K562 (cell line): Measurements from ENCODE around the gene CDH3. TPM values are rescaled to one million over a fixed set of nuclear protein-coding genes. Genes with fewer than 3 reads are reported as not detected.

Experiments used
- ATAC-seq: fragments of 200-7000 bp; cut with Tn5 transposase; 3 replicates; pipeline ENCODE4 v1.9.1; 2020; ENCODE audit warnings: moderate library complexity
- BruUV-seq: library from RNA; stranded (reverse); fragments of 400-500 nt; replicated peaks from 2 replicates; lab custom pipeline; 2021; lab: Mats Ljungman, UMichigan
- CTCF ChIA-PET: fragments of 300-600 bp; formaldehyde crosslinking; extraction: SDS; loops from one replicate; lab custom pipeline; 2021; ENCODE audit warnings: low intra/inter-chr PET ratio; lab: Yijun Ruan, JAX
- POLR2A ChIA-PET: fragments of 300-600, 350-650 bp; sonication (Branson Sonifier 250); formaldehyde crosslinking; extraction: SDS; loops from one replicate; lab custom pipeline; 2021; ENCODE audit warnings: antibody characterized with exemption, inconsistent platforms; lab: Yijun Ruan, JAX
- DNase-seq, 4 experiments: peaks; one replicate each; pipeline versions ENCODE4 v3.0.0 to v3.0.0-alpha.2; 2011 to 2018; ENCODE audit warnings: low spot score in 3 of 4, mixed read lengths in 3 of 4; ENCODE audit errors: extremely low read depth in 1 of 4
- FAIRE-seq: peaks from 2 replicates; lab custom pipeline; 2011; peaks lifted over from hg19 to GRCh38; lab: Jason Lieb, UNC
- H2AFZ ChIP-seq: 2 replicates; pipeline ENCODE4 v1.6.0; 2011; ENCODE audit warnings: low read depth, low read length, control low read depth, inconsistent platforms
- H3K27ac ChIP-seq: fragments of 200-600 bp; 3 replicates; pipeline ENCODE4 v1.8.0; 2011; ENCODE audit warnings: low read depth, mild to moderate bottlenecking, control low read depth, inconsistent platforms, low read length, moderate library complexity, mixed read lengths; ENCODE audit errors: extremely low read depth
- H3K27me3 ChIP-seq, 2 experiments: fragments of 300-600 bp in 1 of 2; 2 replicates in 1 of 2; 3 replicates in 1 of 2; pipeline versions ENCODE4 v1.6.0 to v1.8.0; 2011; ENCODE audit warnings: inconsistent platforms in 2 of 2, low read length in 2 of 2, mild to moderate bottlenecking in 1 of 2, mixed read lengths in 1 of 2, moderate library complexity in 1 of 2; ENCODE audit not compliant: control insufficient read depth in 2 of 2, insufficient read depth in 2 of 2
- H3K36me3 ChIP-seq: fragments of 300-600 bp; 3 replicates; pipeline ENCODE4 v1.8.0; 2011; ENCODE audit warnings: mild to moderate bottlenecking, low read length, inconsistent platforms; ENCODE audit not compliant: control insufficient read depth, insufficient read depth
- H3K4me1 ChIP-seq, 2 experiments: fragments of 200-600 bp in 1 of 2; replicated peaks in 1 of 2; 2 replicates in 1 of 2; 3 replicates in 1 of 2; pipeline versions ENCODE4 v1.5.1 to v1.8.0; 2011; ENCODE audit warnings: inconsistent platforms in 2 of 2, low read length in 2 of 2, mild to moderate bottlenecking in 1 of 2, mixed read lengths in 1 of 2, moderate library complexity in 1 of 2; ENCODE audit not compliant: control insufficient read depth in 2 of 2, insufficient read depth in 2 of 2
- H3K4me2 ChIP-seq: 2 replicates; pipeline ENCODE4 v1.6.1; 2011; ENCODE audit warnings: low read length, control low read depth, inconsistent platforms, mixed read lengths; ENCODE audit not compliant: insufficient read depth
- H3K4me3 ChIP-seq: fragments of 200-600 bp; sonication (generic), shearing (Covaris generic); 2 replicates; pipeline ENCODE4 v1.5.1; 2016; ENCODE audit warnings: control low read depth, inconsistent platforms
- H3K79me2 ChIP-seq: fragments of 200-600 bp; 3 replicates; pipeline ENCODE4 v1.8.0; 2011; ENCODE audit warnings: low read length, inconsistent platforms; ENCODE audit not compliant: control insufficient read depth, insufficient read depth
- H3K9ac ChIP-seq, 2 experiments: 2 replicates each; pipeline versions ENCODE4 v1.6.0 to v1.6.1; 2011; ENCODE audit warnings: low read depth in 2 of 2, low read length in 2 of 2, control low read depth in 1 of 2, inconsistent platforms in 1 of 2, mild to moderate bottlenecking in 1 of 2, mixed read lengths in 1 of 2; ENCODE audit not compliant: insufficient read depth in 1 of 2
- H3K9me1 ChIP-seq: one replicate; pipeline ENCODE4 v1.6.0; 2011; ENCODE audit warnings: inconsistent platforms, mild to moderate bottlenecking, low read length, moderate library complexity; ENCODE audit not compliant: control insufficient read depth, insufficient read depth
- H3K9me3 ChIP-seq: replicated peaks from 2 replicates; pipeline ENCODE4 v1.5.1; 2011; ENCODE audit warnings: low read depth, low read length, inconsistent platforms; ENCODE audit not compliant: control insufficient read depth, insufficient read depth
- H4K20me1 ChIP-seq: replicated peaks from 2 replicates; pipeline ENCODE4 v1.6.1; 2011; ENCODE audit warnings: low read length, inconsistent platforms, mixed read lengths; ENCODE audit not compliant: control insufficient read depth, insufficient read depth
- CAMTA2 ChIP-seq: fragments of 250-450 bp; sonication (Bioruptor Pico); conservative IDR thresholded peaks from 2 replicates; pipeline ENCODE4 v1.5.1; 2022
- CEBPB ChIP-seq: fragments of 450-650 bp; IDR thresholded peaks from 2 replicates; pipeline ENCODE4 v1.6.1; 2016; ENCODE audit warnings: missing genetic modification characterization, missing compliant biosample characterization
- ELF4 ChIP-seq: fragments of 450-650 bp; formaldehyde crosslinking; IDR thresholded peaks from 2 replicates; pipeline ENCODE4 v1.4.0; 2022; ENCODE audit warnings: missing genetic modification characterization
- MLLT1 ChIP-seq, 2 experiments: fragments of 450-650 bp; IDR thresholded peaks; 2 replicates each; pipeline ENCODE4 v1.6.1; 2016
- RBM15 ChIP-seq: fragments of 200-400 bp; formaldehyde crosslinking; IDR thresholded peaks from 2 replicates; pipeline ENCODE4 v1.6.1; 2018; ENCODE audit warnings: mild to moderate bottlenecking, low read length, moderate library complexity; ENCODE audit not compliant: insufficient read depth
- RBM25 ChIP-seq: fragments of 200-400 bp; formaldehyde crosslinking; IDR thresholded peaks from 2 replicates; pipeline ENCODE4 v1.6.1; 2018; ENCODE audit warnings: low read length, low read depth, moderate library complexity; ENCODE audit not compliant: severe bottlenecking
- TARDBP ChIP-seq: fragments of 450-650 bp; IDR thresholded peaks from 2 replicates; pipeline ENCODE4 v1.6.1; 2016
- TCF7 ChIP-seq: sonication (generic); IDR thresholded peaks from 2 replicates; pipeline ENCODE4 v1.6.1; 2016; ENCODE audit warnings: antibody characterized with exemption, borderline replicate concordance
- ZBTB34 ChIP-seq: fragments of 250-450 bp; sonication (Bioruptor Pico); IDR thresholded peaks from 2 replicates; pipeline ENCODE4 v1.8.0; 2021; ENCODE audit warnings: mild to moderate bottlenecking, moderate library complexity
- ZNF12 ChIP-seq: sonication (generic); formaldehyde crosslinking; IDR thresholded peaks from 2 replicates; pipeline ENCODE4 v1.4.0; 2020; ENCODE audit warnings: mild to moderate bottlenecking, missing genetic modification reagents
- ZNF511 ChIP-seq: sonication (generic); formaldehyde crosslinking; IDR thresholded peaks from 2 replicates; pipeline ENCODE4 v1.8.0; 2022; ENCODE audit warnings: mild to moderate bottlenecking, missing genetic modification reagents
- ZNF655 ChIP-seq: fragments of 250-450 bp; sonication (Bioruptor Pico); IDR thresholded peaks from 2 replicates; pipeline ENCODE4 v1.5.0; 2021
- ZNF77 ChIP-seq: fragments of 250-450 bp; sonication (Bioruptor Pico); IDR thresholded peaks from 2 replicates; pipeline ENCODE4 v1.5.0; 2020
- WGBS: fragments of 100-300 bp; shearing (Covaris generic); methylation state at CpG from one replicate; pipeline ENCODE4 v1.1.6; 2016; ENCODE audit warnings: low coverage, mixed read lengths; ENCODE audit not compliant: insufficient coverage; ENCODE audit errors: missing lambda C conversion rate; 5-methylcytosine and 5-hydroxymethylcytosine counted together
- in situ Hi-C: fragments of 300-500 bp; cut with MboI; formaldehyde crosslinking; loops from 4 replicates; pipeline ENCODE4 v1.15.0; 2018; ENCODE audit warnings: inconsistent platforms, mixed read lengths
- intact Hi-C: fragments of 100-400 bp; cut with micrococcal nuclease; formaldehyde crosslinking; loops from 2 replicates; pipeline ENCODE4 v1.14.2; 2022
- polyA plus RNA-seq, 8 experiments: library from polyadenylated mRNA; depleted of rRNA in 4 of 8; stranded (reverse) in 5 of 8; unstranded in 3 of 8; fragments of >200 nt; fragmentation: Nextera tagmentation in 2 of 8; fragmentation: Illumina TruSeq in 1 of 8; extraction: Ambion mirVana in 2 of 8; extraction: Trizol in 1 of 8; gene quantifications; 2 replicates each; pipeline versions ENCODE4 v1.2.1 to v1.2.3, GENCODE V29; 2011 to 2014; ENCODE audit warnings: inconsistent platforms in 1 of 8, missing spikeins in 1 of 8
- total RNA-seq, 7 experiments: library from RNA; depleted of rRNA in 6 of 7; stranded (reverse); fragments of >200 nt in 6 of 7; fragmentation: Illumina TruSeq in 2 of 7; extraction: Trizol in 2 of 7; gene quantifications; 2 replicates each; pipeline versions ENCODE4 v1.2.1 to v1.2.3, GENCODE V29; 2011 to 2021; ENCODE audit warnings: low replicate concordance in 1 of 7

CDH3 gene
- total and polyA plus RNA-seq, 9 of the 15 experiments (the other 6 are each of a cell fraction or from before 2014, with no cell fraction given), result 0.06 to 0.09 TPM; not detected in 7

- WGBS, result 86% methylated on average over 9 of the region's 9 CpGs
- in situ Hi-C loops, result no loop called here
- no peaks in the 10 kb centered on the region for H3K27me3 ChIP-seq
- ChIA-PET POLR2A (interaction anchor here (0.6 kb wide), 1 partner anchor 530 kb away, joined by 3 read pairs; no protein-coding TSS in a partner anchor), CTCF (no interaction called here)
- H4K20me1 ChIP-seq, result no peaks in the 10 kb centered on the region
- FAIRE-seq (no peak), ATAC-seq (no peak), DNase-seq (no peak)
- no peaks in the 10 kb centered on the region for H3K9me3 ChIP-seq
- H3K9ac ChIP-seq, result no peak overlapping the region
- no TSS peak for BruUV-seq
- H3K4me2 ChIP-seq, result no peak overlapping the region
- peaks cover 27 to 35% of the 10 kb centered on the region in 2 experiments for H3K4me1 ChIP-seq
- H2AFZ ChIP-seq, result no peak overlapping the region
- intact Hi-C loops, result no loop called here
- TF ChIP-seq CAMTA2 (CRISPR knock-in tag), result no peak
- no peak for TF ChIP-seq ZNF12 (CRISPR knock-in tag)
- TF ChIP-seq CEBPB (tag), result peak; percentile 45
- no peak for TF ChIP-seq TARDBP
- no peak for TF ChIP-seq MLLT1 (IDR thresholded peaks at IDR 0.05)
- H3K36me3 ChIP-seq, result no peaks in the 10 kb centered on the region
- H3K27ac ChIP-seq, result no peak overlapping the region
- no peaks in the 10 kb centered on the region for H3K79me2 ChIP-seq
- no peak overlapping the region for H3K4me3 ChIP-seq
- H3K9me1 ChIP-seq, result no peaks in the 10 kb centered on the region
Measured at GRCh38 chr16:68733570-68733969, 88.5 kb downstream of the CDH3 start.

- intact Hi-C loops, result no loop called here
- TF ChIP-seq ZNF77 (CRISPR knock-in tag) (no peak), ZNF511 (no peak), ELF4 (CRISPR knock-in tag) (no peak), ZBTB34 (no peak), TCF7 (no peak), RBM15 (no peak), ZNF655 (CRISPR knock-in tag) (no peak), RBM25 (no peak)
Measured at GRCh38 chr16:68734782-68735181, 89.7 kb downstream of the CDH3 start.

More at GRCh38 chr16:68734782-68735181, 89.7 kb downstream of the CDH3 start:
- ATAC-seq, result no peak
- Histone ChIP-seq H2AFZ (peak overlapping the region; percentile 74; the same call in 1 of the 2 replicates), H3K27me3 (no peaks in the 10 kb centered on the region), H3K9me1 (no peaks in the 10 kb centered on the region), H3K36me3 (no peaks in the 10 kb centered on the region), H3K4me2 (no peak overlapping the region), H3K4me3 (no peak overlapping the region), H3K9ac (no peak overlapping the region), H3K27ac (peak overlapping the region; percentile 13; the same call in 1 of the 3 replicates), H3K4me1 (peaks cover 27 to 35% of the 10 kb centered on the region in 2 experiments), H3K9me3 (no peaks in the 10 kb centered on the region), H3K79me2 (no peaks in the 10 kb centered on the region), H4K20me1 (no peaks in the 10 kb centered on the region)
- no peak for FAIRE-seq
- in situ Hi-C loops, result no loop called here
- no TSS peak for BruUV-seq
- POLR2A ChIA-PET, result interaction anchor here (0.5 kb wide), 1 partner anchor 371 kb away, joined by 3 read pairs; no protein-coding TSS in a partner anchor
- CTCF ChIA-PET, result no interaction called here
- WGBS, result 96% methylated on average over 2 of the region's 2 CpGs
- DNase-seq, result no peak
